Fibroblast of mammary gland (primary cell): ENCODE data around the gene KRTAP5-11.

Source experiments
- DNase-seq: peaks from one replicate; pipeline ENCODE4 v3.0.0-alpha.2; 2010; ENCODE audit warnings: low read depth
- H3K4me3 ChIP-seq: 2 replicates; pipeline ENCODE4 v1.5.1; 2011; ENCODE audit warnings: low read depth, mild to moderate bottlenecking, low read length, moderate library complexity; ENCODE audit not compliant: control insufficient read depth
- CTCF ChIP-seq: conservative IDR thresholded peaks from 2 replicates; pipeline ENCODE4 v1.5.1; 2011; ENCODE audit warnings: low read depth, low read length, inconsistent platforms; ENCODE audit not compliant: control insufficient read depth, insufficient read depth

KRTAP5-11 gene

GRCh38 chr11:71556018-71556417 is 26.7 kb downstream of the KRTAP5-11 start:
- DNase-seq, result no peak
- no peak overlapping the region for H3K4me3 ChIP-seq
- no peak for TF ChIP-seq CTCF

GRCh38 chr11:71555508-71555907 is 27.2 kb downstream of the KRTAP5-11 start:
- H3K4me3 ChIP-seq, result no peak overlapping the region
- TF ChIP-seq CTCF, result no peak
- DNase-seq, result no peak

GRCh38 chr11:71554996-71555395 is 27.7 kb downstream of the KRTAP5-11 start:
- no peak for TF ChIP-seq CTCF
- no peak for DNase-seq
- H3K4me3 ChIP-seq, result no peak overlapping the region

- DNase-seq, result no peak
- no peak overlapping the region for H3K4me3 ChIP-seq
- no peak for TF ChIP-seq CTCF
Measured at GRCh38 chr11:71551711-71552110, 31.0 kb downstream of the KRTAP5-11 start.

- no peak overlapping the region for H3K4me3 ChIP-seq
- no peak for TF ChIP-seq CTCF
- DNase-seq, result no peak
Measured at GRCh38 chr11:71548716-71549151, 33.9 kb downstream of the KRTAP5-11 start.

GRCh38 chr11:71548120-71548519 is 34.6 kb downstream of the KRTAP5-11 start, which contains the start of gene KRTAP5-9:
Gene KRTAP5-9 (plus strand): TSS chr11:71548420. CDS start chr11:71548658, 238 bp downstream.
- no peak within 1 kb of the TSS for H3K4me3 ChIP-seq
- no peak for TF ChIP-seq CTCF
- DNase-seq, result no peak

DNA sequence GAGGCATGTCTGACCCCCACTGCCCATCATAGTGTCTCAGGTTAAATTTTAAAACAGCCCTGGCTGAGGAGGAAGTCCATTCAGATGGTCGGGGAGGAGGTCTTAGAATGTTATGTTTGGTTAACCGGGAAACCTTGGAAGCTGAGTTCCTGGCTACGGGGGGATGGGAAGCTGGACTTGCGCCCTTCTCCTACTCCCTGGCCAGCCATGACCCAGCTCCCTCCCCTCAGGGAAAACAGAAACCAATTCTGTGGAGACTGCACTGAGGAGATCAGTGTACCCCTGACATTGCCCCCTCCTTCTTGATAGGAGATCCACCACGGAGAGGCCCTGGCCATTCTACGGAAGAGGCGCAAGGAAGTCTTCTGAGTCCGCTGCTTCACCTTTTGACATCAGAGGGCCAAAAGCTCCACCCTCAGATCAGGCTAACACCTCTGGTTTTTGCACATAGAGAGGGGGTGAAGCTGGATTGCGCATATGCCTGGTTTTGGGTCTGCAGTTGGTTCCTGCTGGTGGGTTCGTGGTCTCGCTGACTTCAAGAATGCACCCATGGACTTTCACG is 37.2 kb downstream of the KRTAP5-11 start:
- no peak overlapping the region for H3K4me3 ChIP-seq
- no peak for TF ChIP-seq CTCF

More for the DNA sequence above, 37.2 kb downstream of the KRTAP5-11 start:
- DNase-seq, result no peak
